HCT116 (cell line): Measurements from ENCODE around the gene SDCCAG8.

ENCODE experiments used
- POLR2A ChIP-seq: IDR thresholded peaks from 2 replicates; pipeline ENCODE4 v1.7.0; 2011; ENCODE audit warnings: borderline replicate concordance; ENCODE audit not compliant: insufficient read depth, insufficient read length; ENCODE audit errors: extremely low read depth
- SIN3A ChIP-seq: IDR thresholded peaks from 2 replicates; pipeline ENCODE4 v1.6.1; 2012; ENCODE audit warnings: low read depth
- ZFX ChIP-seq: fragments of 450-650 bp; IDR thresholded peaks from 2 replicates; pipeline ENCODE4 v1.6.1; 2017
- TF ChIP-seq, protein P1 (sequence below): IDR thresholded peaks from 2 replicates; pipeline ENCODE4 v1.6.1; 2012
- TF ChIP-seq, protein P2 (sequence below), 3 experiments: fragments of 200-600 bp in 1 of 3; sonication (generic) in 1 of 3; IDR thresholded peaks in 2 of 3; conservative IDR thresholded peaks in 1 of 3; 2 replicates each; pipeline ENCODE4 v1.5.1; 2012 to 2017; ENCODE audit warnings: low read depth in 2 of 3, low read length in 2 of 3, antibody characterized with exemption in 1 of 3, borderline replicate concordance in 1 of 3, control low read depth in 1 of 3, mild to moderate bottlenecking in 1 of 3, mixed read lengths in 1 of 3, mixed run types in 1 of 3, moderate library complexity in 1 of 3; ENCODE audit not compliant: insufficient read depth in 1 of 3

DNA sequence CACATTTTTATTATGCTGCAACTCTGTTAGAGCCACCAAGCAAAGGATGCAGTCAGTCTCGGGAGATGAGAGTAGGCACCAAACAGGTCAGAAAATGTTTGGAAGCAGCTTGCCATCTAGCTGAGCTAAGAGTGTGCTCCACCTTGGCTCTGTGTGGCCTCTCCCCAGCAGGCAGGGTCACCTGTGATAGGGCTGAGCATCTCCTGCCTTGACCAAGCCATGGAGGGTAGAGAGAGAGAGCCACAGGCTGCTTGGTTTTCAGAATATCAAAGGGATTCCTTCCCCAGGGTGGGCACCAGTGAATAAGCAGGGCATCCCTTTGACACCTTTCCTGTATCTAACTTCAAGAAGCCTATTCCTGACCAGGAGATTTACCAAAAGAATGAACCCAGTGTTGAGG, 135.5 kb downstream of the SDCCAG8 start:
- TF ChIP-seq, protein P1, sequence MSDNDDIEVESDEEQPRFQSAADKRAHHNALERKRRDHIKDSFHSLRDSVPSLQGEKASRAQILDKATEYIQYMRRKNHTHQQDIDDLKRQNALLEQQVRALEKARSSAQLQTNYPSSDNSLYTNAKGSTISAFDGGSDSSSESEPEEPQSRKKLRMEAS, result no peak
- TF ChIP-seq, protein P2, sequence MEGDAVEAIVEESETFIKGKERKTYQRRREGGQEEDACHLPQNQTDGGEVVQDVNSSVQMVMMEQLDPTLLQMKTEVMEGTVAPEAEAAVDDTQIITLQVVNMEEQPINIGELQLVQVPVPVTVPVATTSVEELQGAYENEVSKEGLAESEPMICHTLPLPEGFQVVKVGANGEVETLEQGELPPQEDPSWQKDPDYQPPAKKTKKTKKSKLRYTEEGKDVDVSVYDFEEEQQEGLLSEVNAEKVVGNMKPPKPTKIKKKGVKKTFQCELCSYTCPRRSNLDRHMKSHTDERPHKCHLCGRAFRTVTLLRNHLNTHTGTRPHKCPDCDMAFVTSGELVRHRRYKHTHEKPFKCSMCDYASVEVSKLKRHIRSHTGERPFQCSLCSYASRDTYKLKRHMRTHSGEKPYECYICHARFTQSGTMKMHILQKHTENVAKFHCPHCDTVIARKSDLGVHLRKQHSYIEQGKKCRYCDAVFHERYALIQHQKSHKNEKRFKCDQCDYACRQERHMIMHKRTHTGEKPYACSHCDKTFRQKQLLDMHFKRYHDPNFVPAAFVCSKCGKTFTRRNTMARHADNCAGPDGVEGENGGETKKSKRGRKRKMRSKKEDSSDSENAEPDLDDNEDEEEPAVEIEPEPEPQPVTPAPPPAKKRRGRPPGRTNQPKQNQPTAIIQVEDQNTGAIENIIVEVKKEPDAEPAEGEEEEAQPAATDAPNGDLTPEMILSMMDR (IDR thresholded peaks at IDR 0.05 in 2 of 3, conservative IDR thresholded peaks at IDR 0.05 in 1 of 3; ENCODE audit: borderline replicate concordance in 1 of 3, insufficient read depth in 1 of 3, low read depth in 2 of 3, low read length in 2 of 3), result no peak
- TF ChIP-seq POLR2A (no peak), SIN3A (no peak), ZFX (no peak)
